Jurkat, Clone E6-1 (cell line): ENCODE measurements around the gene GALE. TPM values are rescaled to one million over a fixed set of nuclear protein-coding genes. Genes with fewer than 3 reads are reported as not detected.
A peak's percentile ranks its signal among the peaks of the same experiment; 100 is the strongest.
"Not testable (repeated sequence)": the region's sequence is repeated elsewhere in the genome, so short reads cannot be mapped to it uniquely, and the experiment has no call there.

ENCODE experiments used
- DNase-seq: peaks from one replicate; pipeline ENCODE4 v3.0.0-alpha.2; 2011; ENCODE audit warnings: low read depth, low spot score
- H3K4me3 ChIP-seq: 2 replicates; pipeline ENCODE4 v1.5.1; 2011; ENCODE audit warnings: mild to moderate bottlenecking, low read length, control low read depth, moderate library complexity
- polyA plus RNA-seq: library from polyadenylated mRNA; unstranded; fragments of >200 nt; gene quantifications from one replicate; pipeline ENCODE4 v1.2.1, GENCODE V29; 2012; ENCODE audit warnings: missing spikeins; ENCODE audit not compliant: insufficient read length, insufficient read depth

Gene GALE
- polyA plus RNA-seq: 42.7 TPM

- peak; percentile 92 for DNase-seq
- peak within 1 kb of the TSS; percentile 69 for H3K4me3 ChIP-seq
Measured at GRCh38 chr1:23800400-23801337, at the start of gene GALE. Gene GALE, minus strand, starts transcription at chr1:23800754. Its CDS starts 1,747 bp downstream, at chr1:23799007.

- no peak for DNase-seq
- H3K4me3 ChIP-seq: no peak overlapping the region
Measured at GRCh38 chr1:23848673-23849616, 48.4 kb upstream of the GALE start.

GRCh38 chr1:23847482-23848095 lies 47.0 kb upstream of the GALE start:
- H3K4me3 ChIP-seq, DNase-seq: not testable (repeated sequence)

GRCh38 chr1:23845163-23845562 lies 44.6 kb upstream of the GALE start:
- DNase-seq: no peak
- H3K4me3 ChIP-seq: no peak overlapping the region

GRCh38 chr1:23843644-23844043 lies 43.1 kb upstream of the GALE start:
- DNase-seq: no peak
- H3K4me3 ChIP-seq: no peak overlapping the region

- peak; percentile 70 for DNase-seq
Measured at GRCh38 chr1:23838401-23838866, 37.9 kb upstream of the GALE start.

GRCh38 chr1:23837908-23838307 lies 37.4 kb upstream of the GALE start:
- DNase-seq: no peak
- H3K4me3 ChIP-seq: peak overlapping the region; percentile 36

More at GRCh38 chr1:23838401-23838866, 37.9 kb upstream of the GALE start:
- H3K4me3 ChIP-seq: peak overlapping the region; percentile 39

- DNase-seq: no peak
- H3K4me3 ChIP-seq: no peak overlapping the region
Measured at GRCh38 chr1:23836037-23836436, 35.5 kb upstream of the GALE start.

- DNase-seq, H3K4me3 ChIP-seq: not testable (repeated sequence)
Measured at GRCh38 chr1:23834156-23834555, 33.6 kb upstream of the GALE start.

- DNase-seq: no peak
- H3K4me3 ChIP-seq: no peak overlapping the region
Measured at GRCh38 chr1:23827717-23828116, 27.2 kb upstream of the GALE start.

- H3K4me3 ChIP-seq, DNase-seq: not testable (repeated sequence)
Measured at GRCh38 chr1:23826590-23826989, 26.0 kb upstream of the GALE start.

GRCh38 chr1:23825762-23826522 lies 25.4 kb upstream of the GALE start:
- H3K4me3 ChIP-seq: peak overlapping the region; percentile 96
- no peak for DNase-seq

- peak; percentile 75 for DNase-seq
- H3K4me3 ChIP-seq: peak within 1 kb of the TSS; percentile 96
Measured at GRCh38 chr1:23825076-23825761, 24.7 kb upstream of the GALE start, which contains the start of gene HMGCL. Gene HMGCL, minus strand, starts transcription at chr1:23825429. Its CDS starts 14 bp downstream, at chr1:23825415.

- no peak for DNase-seq
Measured at GRCh38 chr1:23824711-23825075, 24.1 kb upstream of the GALE start.

GRCh38 chr1:23823767-23824166 lies 23.2 kb upstream of the GALE start:
- no peak overlapping the region for H3K4me3 ChIP-seq
- DNase-seq: no peak

More at GRCh38 chr1:23824711-23825075, 24.1 kb upstream of the GALE start:
- peak overlapping the region; percentile 96 for H3K4me3 ChIP-seq

- H3K4me3 ChIP-seq: no peak overlapping the region
- no peak for DNase-seq
Measured at GRCh38 chr1:23817633-23818032, 17.1 kb upstream of the GALE start.

- H3K4me3 ChIP-seq: no peak overlapping the region
- DNase-seq: no peak
Measured at GRCh38 chr1:23816906-23817305, 16.4 kb upstream of the GALE start.

- no peak for DNase-seq
- no peak overlapping the region for H3K4me3 ChIP-seq
Measured at GRCh38 chr1:23816361-23816760, 15.8 kb upstream of the GALE start.
